Keratinocyte (primary cell): ENCODE results near the gene KCNMA1. TPM values are rescaled to one million over a fixed set of nuclear protein-coding genes. Genes with fewer than 3 reads are reported as not detected.

Experiments used
- DNase-seq: peaks from one replicate; pipeline ENCODE4 v3.0.0-alpha.2; 2011; ENCODE audit warnings: low read depth, missing footprints, low spot score
- FAIRE-seq: peaks from 2 replicates; lab custom pipeline; 2011; peaks lifted over from hg19 to GRCh38; lab: Jason Lieb, UNC
- H2AFZ ChIP-seq: 2 replicates; pipeline ENCODE4 v1.6.0; 2012; ENCODE audit warnings: low read length, control low read depth, inconsistent platforms; ENCODE audit not compliant: control insufficient read depth
- H3K27ac ChIP-seq: 2 replicates; pipeline ENCODE4 v1.5.1; 2011; ENCODE audit warnings: low read length; ENCODE audit not compliant: control insufficient read depth, insufficient read depth
- H3K27me3 ChIP-seq: 3 replicates; pipeline ENCODE4 v1.6.0; 2011; ENCODE audit warnings: low read length; ENCODE audit not compliant: control insufficient read depth, insufficient read depth; ENCODE audit errors: extremely low read depth
- H3K36me3 ChIP-seq, 2 experiments: 2 replicates in 1 of 2; 3 replicates in 1 of 2; pipeline ENCODE4 v1.5.1; 2011; ENCODE audit warnings: low read length in 2 of 2, mild to moderate bottlenecking in 1 of 2; ENCODE audit not compliant: control insufficient read depth in 2 of 2, insufficient read depth in 2 of 2; ENCODE audit errors: extremely low read depth in 1 of 2
- H3K4me1 ChIP-seq: 3 replicates; pipeline ENCODE4 v1.5.1; 2011; ENCODE audit warnings: low read length; ENCODE audit not compliant: control insufficient read depth, insufficient read depth; ENCODE audit errors: extremely low read depth
- H3K4me2 ChIP-seq: 3 replicates; pipeline ENCODE4 v1.6.0; 2011; ENCODE audit warnings: low read depth, low read length; ENCODE audit not compliant: control insufficient read depth, insufficient read depth; ENCODE audit errors: extremely low read depth
- H3K4me3 ChIP-seq, 3 experiments: fragments of 200-600 bp in 1 of 3; sonication (generic) in 1 of 3; 2 replicates in 2 of 3; 3 replicates in 1 of 3; pipeline ENCODE4 v1.5.1; 2011 to 2016; ENCODE audit warnings: low read length in 3 of 3, mild to moderate bottlenecking in 3 of 3, control low read depth in 2 of 3, inconsistent platforms in 1 of 3, low read depth in 1 of 3, mixed read lengths in 1 of 3, mixed run types in 1 of 3, moderate library complexity in 1 of 3; ENCODE audit not compliant: control insufficient read depth in 2 of 3, insufficient read depth in 2 of 3; ENCODE audit errors: extremely low read depth in 1 of 3
- H3K79me2 ChIP-seq: 2 replicates; pipeline ENCODE4 v1.6.0; 2012; ENCODE audit warnings: low read length; ENCODE audit not compliant: control insufficient read depth, insufficient read depth
- H3K9ac ChIP-seq: 3 replicates; pipeline ENCODE4 v1.6.0; 2011; ENCODE audit warnings: low read length; ENCODE audit not compliant: control insufficient read depth, insufficient read depth; ENCODE audit errors: extremely low read depth
- H3K9me1 ChIP-seq: 3 replicates; pipeline ENCODE4 v1.6.0; 2011; ENCODE audit warnings: low read length; ENCODE audit not compliant: control insufficient read depth, insufficient read depth; ENCODE audit errors: extremely low read depth
- H3K9me3 ChIP-seq: 2 replicates; pipeline ENCODE4 v1.5.1; 2012; ENCODE audit warnings: low read depth, low read length; ENCODE audit not compliant: control insufficient read depth
- H4K20me1 ChIP-seq: 3 replicates; pipeline ENCODE4 v1.6.0; 2011; ENCODE audit warnings: low read length; ENCODE audit not compliant: control insufficient read depth, insufficient read depth; ENCODE audit errors: extremely low read depth
- EZH2 ChIP-seq: IDR thresholded peaks from one replicate; pipeline ENCODE4 v1.6.1; 2012; ENCODE audit warnings: inconsistent platforms, mild to moderate bottlenecking, low read length, moderate library complexity
- dilution Hi-C: fragments of 300-500 bp; cut with MboI; formaldehyde crosslinking; loops from one replicate; pipeline ENCODE4 v1.7.0; 2020; ENCODE audit warnings: low sequenced_read_pairs; ENCODE audit not compliant: extremely low pct_ligation_motif_present
- polyA plus RNA-seq, 5 experiments: library from polyadenylated mRNA; depleted of rRNA in 3 of 5; stranded (reverse) in 3 of 5; stranded (forward) in 1 of 5; unstranded in 1 of 5; fragments of >200 nt; gene quantifications; 1 replicate in 1 of 5; 2 replicates in 3 of 5; 3 replicates in 1 of 5; pipeline versions ENCODE4 v1.2.1 to v1.2.3, GENCODE V29; 2011 to 2012; ENCODE audit warnings: missing spikeins in 2 of 5, low read depth in 1 of 5, low replicate concordance in 1 of 5
- TF ChIP-seq, protein P1 (sequence below), 3 experiments: IDR thresholded peaks in 1 of 3; conservative IDR thresholded peaks in 1 of 3; optimal IDR thresholded peaks in 1 of 3; 2 replicates in 2 of 3; 3 replicates in 1 of 3; pipeline versions ENCODE3 to v1.5.1; 2011; ENCODE audit warnings: low read length in 3 of 3, mild to moderate bottlenecking in 3 of 3, moderate library complexity in 2 of 3, control low read depth in 1 of 3, inconsistent platforms in 1 of 3; ENCODE audit not compliant: insufficient read depth in 2 of 3; ENCODE audit errors: extremely low read depth in 1 of 3

Gene KCNMA1
- polyA plus RNA-seq, 1 donor (not counting 4 experiments of a cell fraction or from before 2014, with no cell fraction given): 6.3 TPM

DNA sequence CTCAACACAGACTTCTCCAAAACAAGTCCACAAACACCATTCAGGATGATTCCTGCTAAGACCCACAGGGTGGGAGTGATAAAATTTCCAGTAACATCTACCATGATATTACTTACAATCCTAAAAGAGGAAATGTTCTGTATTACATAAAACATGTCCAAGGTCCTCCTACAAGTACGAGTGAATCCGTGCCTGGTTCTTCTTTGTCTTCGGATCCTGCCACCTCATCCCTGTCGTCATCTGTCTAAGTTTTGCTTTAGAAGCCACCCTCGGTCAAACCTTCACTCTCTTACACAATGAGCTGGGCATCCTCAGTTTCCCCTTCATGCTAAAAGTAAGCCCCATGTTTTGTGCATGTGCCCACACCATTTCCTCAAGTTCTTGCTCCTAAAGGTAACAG, 279.0 kb downstream of the KCNMA1 start:
- Histone ChIP-seq H3K9me3 (no peaks in the 10 kb centered on the region), H3K27ac (no peak overlapping the region), H2AFZ (no peak overlapping the region), H3K79me2 (no peaks in the 10 kb centered on the region), H3K27me3 (no peaks in the 10 kb centered on the region), H3K36me3 (no peaks in the 10 kb centered on the region), H3K4me2 (no peak overlapping the region), H3K4me3 (no peak overlapping the region), H3K9ac (no peak overlapping the region), H3K4me1 (peaks cover 34% of the 10 kb centered on the region), H4K20me1 (no peaks in the 10 kb centered on the region), H3K9me1 (no peaks in the 10 kb centered on the region)
- dilution Hi-C loops: no loop called here
- no peak for DNase-seq
- FAIRE-seq: peak; percentile 9
- TF ChIP-seq, protein P1, sequence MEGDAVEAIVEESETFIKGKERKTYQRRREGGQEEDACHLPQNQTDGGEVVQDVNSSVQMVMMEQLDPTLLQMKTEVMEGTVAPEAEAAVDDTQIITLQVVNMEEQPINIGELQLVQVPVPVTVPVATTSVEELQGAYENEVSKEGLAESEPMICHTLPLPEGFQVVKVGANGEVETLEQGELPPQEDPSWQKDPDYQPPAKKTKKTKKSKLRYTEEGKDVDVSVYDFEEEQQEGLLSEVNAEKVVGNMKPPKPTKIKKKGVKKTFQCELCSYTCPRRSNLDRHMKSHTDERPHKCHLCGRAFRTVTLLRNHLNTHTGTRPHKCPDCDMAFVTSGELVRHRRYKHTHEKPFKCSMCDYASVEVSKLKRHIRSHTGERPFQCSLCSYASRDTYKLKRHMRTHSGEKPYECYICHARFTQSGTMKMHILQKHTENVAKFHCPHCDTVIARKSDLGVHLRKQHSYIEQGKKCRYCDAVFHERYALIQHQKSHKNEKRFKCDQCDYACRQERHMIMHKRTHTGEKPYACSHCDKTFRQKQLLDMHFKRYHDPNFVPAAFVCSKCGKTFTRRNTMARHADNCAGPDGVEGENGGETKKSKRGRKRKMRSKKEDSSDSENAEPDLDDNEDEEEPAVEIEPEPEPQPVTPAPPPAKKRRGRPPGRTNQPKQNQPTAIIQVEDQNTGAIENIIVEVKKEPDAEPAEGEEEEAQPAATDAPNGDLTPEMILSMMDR (optimal IDR thresholded peaks at IDR 0.05 in 1 of 3, IDR thresholded peaks at IDR 0.05 in 1 of 3, conservative IDR thresholded peaks at IDR 0.05 in 1 of 3; ENCODE audit: extremely low read depth in 1 of 3, insufficient read depth in 2 of 3, low read length in 3 of 3): no peak
- no peak for TF ChIP-seq EZH2

DNA sequence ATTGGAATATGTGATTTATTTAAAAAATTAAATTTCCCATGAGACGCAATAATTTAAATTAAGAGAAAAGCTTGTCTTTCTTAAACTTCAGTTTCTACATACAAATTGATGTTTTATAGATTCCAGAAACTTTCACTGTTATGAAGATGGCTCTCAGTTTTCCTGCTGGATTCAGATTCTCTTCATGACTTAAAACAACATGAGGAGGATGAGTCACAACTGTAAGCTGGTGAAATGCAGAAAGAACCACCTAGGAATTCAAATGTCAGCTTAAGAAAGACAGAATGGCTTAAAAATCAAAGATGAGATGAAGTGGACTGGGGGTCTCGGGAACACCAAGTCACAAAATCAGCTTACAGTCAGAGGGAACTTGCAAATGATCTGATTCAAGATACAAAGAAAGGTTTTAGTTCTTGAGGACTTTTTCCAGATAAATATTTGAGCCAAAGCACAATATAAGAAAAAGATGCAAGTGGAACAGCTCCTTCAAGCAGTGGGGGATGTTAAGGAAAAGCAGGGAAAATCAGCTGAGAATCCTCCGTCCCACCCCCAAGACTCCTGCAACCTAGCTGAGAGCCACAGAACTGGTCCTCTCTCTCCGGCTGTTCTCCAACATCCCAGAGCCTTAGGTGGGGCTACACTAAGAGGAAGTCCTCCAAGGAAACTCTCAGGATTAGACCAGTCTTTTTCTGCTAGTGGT, 279.8 kb downstream of the KCNMA1 start:
- no peak overlapping the region for H3K4me2 ChIP-seq
- H3K4me3 ChIP-seq: no peak overlapping the region
- no peaks in the 10 kb centered on the region for H3K79me2 ChIP-seq
- dilution Hi-C loops: no loop called here
- no peak overlapping the region for H2AFZ ChIP-seq
- H3K9ac ChIP-seq: no peak overlapping the region
- no peaks in the 10 kb centered on the region for H4K20me1 ChIP-seq
- no peaks in the 10 kb centered on the region for H3K9me1 ChIP-seq
- no peaks in the 10 kb centered on the region for H3K9me3 ChIP-seq
- H3K27ac ChIP-seq: peak overlapping the region; percentile 19
- H3K27me3 ChIP-seq: no peaks in the 10 kb centered on the region
- TF ChIP-seq, protein P1 (optimal IDR thresholded peaks at IDR 0.05 in 1 of 3, IDR thresholded peaks at IDR 0.05 in 1 of 3, conservative IDR thresholded peaks at IDR 0.05 in 1 of 3; ENCODE audit: extremely low read depth in 1 of 3, insufficient read depth in 2 of 3, low read length in 3 of 3): no peak
- no peak for TF ChIP-seq EZH2
- peaks cover 34% of the 10 kb centered on the region for H3K4me1 ChIP-seq
- DNase-seq (no peak), FAIRE-seq (peak; percentile 85)
- no peaks in the 10 kb centered on the region for H3K36me3 ChIP-seq
